HUES48 (cell line): Measurements from ENCODE around the gene MAP3K3.

Source experiments
- H3K27ac ChIP-seq: one replicate; pipeline ENCODE4 v1.7.0; 2013; ENCODE audit warnings: low read depth, low read length, inconsistent platforms
- H3K27me3 ChIP-seq: 2 replicates; pipeline ENCODE4 v1.6.1; 2013; ENCODE audit warnings: mild to moderate bottlenecking, low read length; ENCODE audit not compliant: control insufficient read depth, insufficient read depth
- H3K36me3 ChIP-seq: 2 replicates; pipeline ENCODE4 v1.6.1; 2013; ENCODE audit warnings: low read length; ENCODE audit not compliant: control insufficient read depth, insufficient read depth
- H3K4me1 ChIP-seq: 2 replicates; pipeline ENCODE4 v1.6.1; 2013; ENCODE audit warnings: mild to moderate bottlenecking, low read length; ENCODE audit not compliant: control insufficient read depth, insufficient read depth
- H3K4me3 ChIP-seq: 2 replicates; pipeline ENCODE4 v1.5.1; 2013; ENCODE audit warnings: mild to moderate bottlenecking, low read depth, low read length
- H3K9ac ChIP-seq: 2 replicates; pipeline ENCODE4 v1.6.1; 2013; ENCODE audit warnings: mild to moderate bottlenecking, low read depth, low read length, moderate library complexity
- H3K9me3 ChIP-seq: 2 replicates; pipeline ENCODE4 v1.6.1; 2013; ENCODE audit warnings: low read length; ENCODE audit not compliant: control insufficient read depth, insufficient read depth

Gene MAP3K3

GRCh38 chr17:63741408-63742173 lies 119.4 kb downstream of the MAP3K3 start, which contains the start of gene STRADA:
STRADA (minus strand) TSS chr17:63741799; CDS start chr17:63728369, 13,430 bp downstream.
- H3K4me3 ChIP-seq = peak within 1 kb of the TSS; percentile 93

More at GRCh38 chr17:63741408-63742173, 119.4 kb downstream of the MAP3K3 start, which contains the start of gene STRADA:
- no peaks in the 10 kb centered on the region for H3K27me3 ChIP-seq
- H3K9ac ChIP-seq = peak within 1 kb of the TSS; percentile 87
- peaks cover 13% of the 10 kb centered on the region for H3K36me3 ChIP-seq
- H3K27ac ChIP-seq = peak within 1 kb of the TSS; percentile 97
- no peaks in the 10 kb centered on the region for H3K9me3 ChIP-seq
- peaks cover 11% of the 10 kb centered on the region; the same call in 1 of the 2 replicates for H3K4me1 ChIP-seq
